ENCODE results near the gene CCDC91.
"Not testable (repeated sequence)": the region's sequence is repeated elsewhere in the genome, so short reads cannot be mapped to it uniquely, and the experiment has no call there.

CCDC91 gene

GRCh38 chr12:28313631-28314030 lies 123.4 kb downstream of the CCDC91 start:
- no peak for DNase-seq
- Mint-ChIP-seq H3K36me3 (peaks cover 34% of the 10 kb centered on the region), H3K27ac (no peak overlapping the region), H3K27me3 (no peaks in the 10 kb centered on the region), H3K9me3 (peaks cover 4% of the 10 kb centered on the region), H3K4me3 (no peak overlapping the region), H3K4me1 (no peaks in the 10 kb centered on the region)
- CTCF ChIA-PET: no interaction called here

- no peak for DNase-seq
- Mint-ChIP-seq H3K27me3 (no peaks in the 10 kb centered on the region), H3K4me1 (no peaks in the 10 kb centered on the region), H3K27ac (no peak overlapping the region), H3K9me3 (peaks cover 4% of the 10 kb centered on the region), H3K36me3 (peaks cover 19% of the 10 kb centered on the region), H3K4me3 (no peak overlapping the region)
- CTCF ChIA-PET: no interaction called here
Observed at GRCh38 chr12:28316049-28316448, 125.8 kb downstream of the CCDC91 start.

- DNase-seq: no peak
- no peaks in the 10 kb centered on the region for H3K4me1 Mint-ChIP-seq
- H3K27ac Mint-ChIP-seq: no peak overlapping the region
- no peaks in the 10 kb centered on the region for H3K27me3 Mint-ChIP-seq
- no peak overlapping the region for H3K4me3 Mint-ChIP-seq
- peaks cover 13% of the 10 kb centered on the region for H3K36me3 Mint-ChIP-seq
- CTCF ChIA-PET: no interaction called here
- peaks cover 4% of the 10 kb centered on the region for H3K9me3 Mint-ChIP-seq
Observed at GRCh38 chr12:28318273-28318672, 128.0 kb downstream of the CCDC91 start.

GRCh38 chr12:28320353-28320752 lies 130.1 kb downstream of the CCDC91 start:
- Mint-ChIP-seq H3K4me3 (no peak overlapping the region), H3K27me3 (no peaks in the 10 kb centered on the region), H3K4me1 (no peaks in the 10 kb centered on the region), H3K27ac (no peak overlapping the region), H3K9me3 (peaks cover 4% of the 10 kb centered on the region), H3K36me3 (peaks cover 9% of the 10 kb centered on the region)
- no peak for DNase-seq
- CTCF ChIA-PET: no interaction called here

GRCh38 chr12:28327722-28328121 lies 137.5 kb downstream of the CCDC91 start:
- H3K36me3 Mint-ChIP-seq: peaks cover 16% of the 10 kb centered on the region
- H3K4me1 Mint-ChIP-seq: no peaks in the 10 kb centered on the region
- CTCF ChIA-PET: no interaction called here
- H3K27me3 Mint-ChIP-seq: no peaks in the 10 kb centered on the region
- DNase-seq: no peak
- no peak overlapping the region for H3K27ac Mint-ChIP-seq
- H3K9me3 Mint-ChIP-seq: peaks cover 5% of the 10 kb centered on the region
- H3K4me3 Mint-ChIP-seq: no peak overlapping the region

- no peak overlapping the region for H3K4me3 Mint-ChIP-seq
- peaks cover 5% of the 10 kb centered on the region for H3K9me3 Mint-ChIP-seq
- H3K4me1 Mint-ChIP-seq: no peaks in the 10 kb centered on the region
- CTCF ChIA-PET: no interaction called here
- peaks cover 16% of the 10 kb centered on the region for H3K36me3 Mint-ChIP-seq
- no peaks in the 10 kb centered on the region for H3K27me3 Mint-ChIP-seq
- no peak overlapping the region for H3K27ac Mint-ChIP-seq
- no peak for DNase-seq
Observed at GRCh38 chr12:28328967-28329366, 138.7 kb downstream of the CCDC91 start.

GRCh38 chr12:28329727-28330126 lies 139.5 kb downstream of the CCDC91 start:
- not testable (repeated sequence) for H3K4me3 Mint-ChIP-seq

GRCh38 chr12:28330232-28330631 lies 140.0 kb downstream of the CCDC91 start:
- H3K27me3 Mint-ChIP-seq, DNase-seq, CTCF ChIA-PET, H3K4me1 Mint-ChIP-seq, H3K9me3 Mint-ChIP-seq, H3K27ac Mint-ChIP-seq, H3K4me3 Mint-ChIP-seq: not testable (repeated sequence)
- peaks cover 16% of the 10 kb centered on the region for H3K36me3 Mint-ChIP-seq

More at GRCh38 chr12:28329727-28330126, 139.5 kb downstream of the CCDC91 start:
- H3K9me3 Mint-ChIP-seq, H3K27me3 Mint-ChIP-seq, DNase-seq, CTCF ChIA-PET, H3K4me1 Mint-ChIP-seq, H3K27ac Mint-ChIP-seq: not testable (repeated sequence)
- H3K36me3 Mint-ChIP-seq: peaks cover 16% of the 10 kb centered on the region

GRCh38 chr12:28331130-28331529 lies 140.9 kb downstream of the CCDC91 start:
- no peak overlapping the region for H3K4me3 Mint-ChIP-seq
- CTCF ChIA-PET: no interaction called here
- no peak overlapping the region for H3K27ac Mint-ChIP-seq
- no peak for DNase-seq
- peaks cover 5% of the 10 kb centered on the region for H3K9me3 Mint-ChIP-seq
- no peaks in the 10 kb centered on the region for H3K4me1 Mint-ChIP-seq
- H3K36me3 Mint-ChIP-seq: peaks cover 16% of the 10 kb centered on the region
- H3K27me3 Mint-ChIP-seq: no peaks in the 10 kb centered on the region

GRCh38 chr12:28340261-28341045 lies 150.2 kb downstream of the CCDC91 start:
- Mint-ChIP-seq H3K4me1 (no peaks in the 10 kb centered on the region), H3K36me3 (peaks cover 4% of the 10 kb centered on the region), H3K27ac (no peak overlapping the region), H3K4me3 (no peak overlapping the region), H3K9me3 (no peaks in the 10 kb centered on the region), H3K27me3 (no peaks in the 10 kb centered on the region)
- DNase-seq: no peak
- CTCF ChIA-PET: no interaction called here

GRCh38 chr12:28343713-28344112 lies 153.5 kb downstream of the CCDC91 start:
- CTCF ChIA-PET: no interaction called here
- H3K27me3 Mint-ChIP-seq: no peaks in the 10 kb centered on the region
- peaks cover 2% of the 10 kb centered on the region for H3K9me3 Mint-ChIP-seq
- peaks cover 5% of the 10 kb centered on the region for H3K36me3 Mint-ChIP-seq
- no peak overlapping the region for H3K27ac Mint-ChIP-seq
- DNase-seq: no peak
- H3K4me3 Mint-ChIP-seq: no peak overlapping the region
- no peaks in the 10 kb centered on the region for H3K4me1 Mint-ChIP-seq

- Mint-ChIP-seq H3K27ac (no peak overlapping the region), H3K36me3 (peaks cover 4% of the 10 kb centered on the region), H3K9me3 (peaks cover 2% of the 10 kb centered on the region), H3K27me3 (no peaks in the 10 kb centered on the region), H3K4me3 (no peak overlapping the region), H3K4me1 (no peaks in the 10 kb centered on the region)
- no peak for DNase-seq
- CTCF ChIA-PET: interaction anchor here (0.6 kb wide), 1 partner anchor 235 kb away, joined by 3 read pairs; no protein-coding TSS in a partner anchor
Observed at GRCh38 chr12:28346567-28346966, 156.3 kb downstream of the CCDC91 start.

- H3K9me3 Mint-ChIP-seq: peaks cover 8% of the 10 kb centered on the region
- DNase-seq: no peak
- H3K27me3 Mint-ChIP-seq: no peaks in the 10 kb centered on the region
- H3K36me3 Mint-ChIP-seq: peaks cover 10% of the 10 kb centered on the region
- no peak overlapping the region for H3K4me3 Mint-ChIP-seq
- H3K4me1 Mint-ChIP-seq: peaks cover 3% of the 10 kb centered on the region
- CTCF ChIA-PET: no interaction called here
- no peak overlapping the region for H3K27ac Mint-ChIP-seq
Observed at GRCh38 chr12:28349196-28349595, 158.9 kb downstream of the CCDC91 start.

GRCh38 chr12:28350502-28350901 lies 160.2 kb downstream of the CCDC91 start:
- Mint-ChIP-seq H3K4me1 (peaks cover 3% of the 10 kb centered on the region), H3K36me3 (peaks cover 10% of the 10 kb centered on the region), H3K9me3 (peaks cover 8% of the 10 kb centered on the region), H3K27ac (no peak overlapping the region), H3K27me3 (no peaks in the 10 kb centered on the region), H3K4me3 (no peak overlapping the region)
- DNase-seq: no peak
- CTCF ChIA-PET: no interaction called here

GRCh38 chr12:28351414-28351813 lies 161.2 kb downstream of the CCDC91 start:
- CTCF ChIA-PET: no interaction called here
- no peak for DNase-seq
- Mint-ChIP-seq H3K27me3 (no peaks in the 10 kb centered on the region), H3K27ac (no peak overlapping the region), H3K9me3 (peaks cover 8% of the 10 kb centered on the region), H3K36me3 (peaks cover 12% of the 10 kb centered on the region), H3K4me1 (peaks cover 3% of the 10 kb centered on the region), H3K4me3 (no peak overlapping the region)
